DND-41 (cell line): ENCODE results near the gene DAG1.

Experiments used
- CTCF ChIP-seq: IDR thresholded peaks from 2 replicates; pipeline ENCODE4 v1.5.1; 2012; ENCODE audit warnings: borderline replicate concordance, low read length, moderate library complexity, mild to moderate bottlenecking; ENCODE audit not compliant: poor library complexity, severe bottlenecking; ENCODE audit errors: extremely low read depth
- EZH2 ChIP-seq: IDR thresholded peaks from 3 replicates; pipeline ENCODE4 v1.6.1; 2012; ENCODE audit warnings: borderline replicate concordance, low read depth, mild to moderate bottlenecking, moderate library complexity, low read length, inconsistent platforms; ENCODE audit not compliant: severe bottlenecking

DNA sequence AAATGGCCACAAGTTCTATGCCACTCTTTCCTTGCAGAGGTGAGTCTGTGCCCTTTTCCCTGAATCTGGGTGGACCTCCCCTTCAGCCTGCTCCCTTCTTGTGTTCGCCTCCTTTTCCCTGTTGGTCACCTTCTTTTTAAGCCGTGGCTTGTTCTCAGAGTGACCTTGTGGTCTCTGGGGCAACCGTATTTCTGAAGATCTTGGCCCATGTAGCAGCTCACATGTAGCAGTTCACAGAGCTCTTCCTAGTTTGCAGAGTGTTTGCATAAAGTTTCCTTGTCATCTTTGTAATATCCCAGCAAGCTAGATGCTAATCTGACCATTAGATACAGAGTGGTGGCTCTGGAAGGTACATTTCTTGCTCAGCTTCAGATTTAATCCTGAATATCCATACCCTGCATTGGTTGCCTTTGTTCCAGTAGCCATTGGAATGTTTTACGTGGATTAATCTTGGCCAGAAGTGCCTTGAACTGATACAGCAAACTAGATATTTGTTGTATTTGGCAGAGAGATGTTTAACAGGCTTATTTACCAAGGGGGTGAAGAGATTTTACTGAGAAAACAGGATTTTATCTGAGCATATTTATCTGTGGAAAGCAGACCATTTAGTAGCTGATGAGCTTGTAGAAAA is 43.5 kb downstream of the DAG1 start:
- TF ChIP-seq CTCF = no peak
- no peak for TF ChIP-seq EZH2
